GM23338 (cell line): Measurements from ENCODE around the gene CD93. TPM values are rescaled to one million over a fixed set of nuclear protein-coding genes. Genes with fewer than 3 reads are reported as not detected.

Source experiments
- ATAC-seq: fragments of 200-7000 bp; cut with Tn5 transposase; 3 replicates; pipeline ENCODE4 v1.9.1; 2020
- DNase-seq: peaks from one replicate; pipeline ENCODE4 v3.0.0-alpha.2; 2015; ENCODE audit warnings: low spot score
- H2AFZ ChIP-seq: fragments of 200-600 bp; sonication (generic); 2 replicates; pipeline ENCODE4 v1.8.0; 2016; ENCODE audit warnings: antibody characterized with exemption, mild to moderate bottlenecking, moderate library complexity
- H3F3A ChIP-seq: fragments of 200-600 bp; sonication (generic); replicated peaks from 2 replicates; pipeline ENCODE4 v1.8.0; 2017; ENCODE audit warnings: antibody characterized with exemption, mixed run types, low read depth
- H3K27ac ChIP-seq: fragments of 200-600 bp; sonication (generic); 2 replicates; pipeline ENCODE4 v1.6.1; 2016; ENCODE audit warnings: low read depth
- H3K27me3 ChIP-seq: fragments of 200-600 bp; sonication (generic); 2 replicates; pipeline ENCODE4 v1.8.0; 2016; ENCODE audit warnings: mild to moderate bottlenecking, mixed run types, moderate library complexity; ENCODE audit not compliant: insufficient read depth
- H3K36me3 ChIP-seq: fragments of 200-600 bp; sonication (generic); 2 replicates; pipeline ENCODE4 v1.8.0; 2016; ENCODE audit warnings: mild to moderate bottlenecking; ENCODE audit not compliant: insufficient read depth
- H3K4me1 ChIP-seq: fragments of 200-600 bp; sonication (generic); 2 replicates; pipeline ENCODE4 v1.8.0; 2016; ENCODE audit warnings: mild to moderate bottlenecking, moderate library complexity; ENCODE audit not compliant: insufficient read depth
- H3K4me2 ChIP-seq: fragments of 200-600 bp; sonication (generic); 2 replicates; pipeline ENCODE4 v1.7.1; 2017; ENCODE audit warnings: mixed run types
- H3K4me3 ChIP-seq: fragments of 200-600 bp; sonication (generic); 2 replicates; pipeline ENCODE4 v1.6.1; 2016; ENCODE audit warnings: mixed run types
- H3K79me2 ChIP-seq: fragments of 200-600 bp; sonication (generic); replicated peaks from 2 replicates; pipeline ENCODE4 v1.8.0; 2017; ENCODE audit warnings: mild to moderate bottlenecking; ENCODE audit not compliant: insufficient read depth
- H3K9me2 ChIP-seq: fragments of 200-600 bp; sonication (generic); 2 replicates; pipeline ENCODE4 v1.8.0; 2017; ENCODE audit not compliant: insufficient read depth
- H4K20me1 ChIP-seq: fragments of 200-600 bp; sonication (generic); replicated peaks from 2 replicates; pipeline ENCODE4 v1.8.0; 2017; ENCODE audit warnings: mild to moderate bottlenecking; ENCODE audit not compliant: insufficient read depth
- H3K27ac Mint-ChIP-seq: 2 replicates; pipeline ENCODE4 v1.8.0; 2020; ENCODE audit warnings: inconsistent platforms, mild to moderate bottlenecking, moderate library complexity, mixed read lengths
- H3K27me3 Mint-ChIP-seq: 3 replicates; pipeline ENCODE4 v1.8.0; 2022; ENCODE audit warnings: low read depth, mild to moderate bottlenecking, moderate library complexity, mixed read lengths, inconsistent platforms; ENCODE audit not compliant: insufficient read depth, poor library complexity
- H3K36me3 Mint-ChIP-seq: 3 replicates; pipeline ENCODE4 v1.8.0; 2021; ENCODE audit warnings: low read depth, mild to moderate bottlenecking, inconsistent platforms, moderate library complexity, mixed read lengths
- H3K4me1 Mint-ChIP-seq: 3 replicates; pipeline ENCODE4 v1.8.0; 2020; ENCODE audit warnings: mild to moderate bottlenecking, inconsistent platforms, mixed read lengths
- H3K4me3 Mint-ChIP-seq: 3 replicates; pipeline ENCODE4 v1.8.0; 2021; ENCODE audit warnings: moderate library complexity, mild to moderate bottlenecking, inconsistent platforms, mixed read lengths
- H3K9me3 Mint-ChIP-seq: 3 replicates; pipeline ENCODE4 v1.8.0; 2020; ENCODE audit warnings: moderate library complexity, mild to moderate bottlenecking, inconsistent platforms, mixed read lengths
- CREB1 ChIP-seq: fragments of 250-450 bp; sonication (Bioruptor Pico); IDR thresholded peaks from 2 replicates; pipeline ENCODE4 v1.5.0; 2020; ENCODE audit warnings: low read depth, mild to moderate bottlenecking, moderate library complexity
- EZH2 ChIP-seq: fragments of 200-600 bp; sonication (generic); IDR thresholded peaks from one replicate; pipeline ENCODE4 v1.8.0; 2017; ENCODE audit warnings: antibody characterized with exemption, mild to moderate bottlenecking, low read depth; ENCODE audit not compliant: unreplicated experiment
- EZH2phosphoT487 ChIP-seq: fragments of 200-600 bp; sonication (generic); IDR thresholded peaks from one replicate; pipeline ENCODE4 v1.8.1; 2018; ENCODE audit warnings: antibody characterized with exemption; ENCODE audit not compliant: unreplicated experiment
- JUNB ChIP-seq: IDR thresholded peaks from one replicate; pipeline ENCODE4 v1.6.1; 2016; ENCODE audit warnings: antibody characterized with exemption; ENCODE audit not compliant: unreplicated experiment
- NANOG ChIP-seq: IDR thresholded peaks from 2 replicates; pipeline ENCODE4 v1.6.1; 2016; ENCODE audit warnings: antibody characterized with exemption, borderline replicate concordance
- POLR2AphosphoS5 ChIP-seq: IDR thresholded peaks from 2 replicates; pipeline ENCODE4 v1.6.1; 2016; ENCODE audit warnings: antibody characterized with exemption, low read depth
- STAT1 ChIP-seq: IDR thresholded peaks from one replicate; pipeline ENCODE4 v1.6.1; 2016; ENCODE audit warnings: antibody characterized with exemption; ENCODE audit not compliant: unreplicated experiment
- ZNF114 ChIP-seq: fragments of 250-450 bp; sonication (Bioruptor Pico); IDR thresholded peaks from 2 replicates; pipeline ENCODE4 v1.5.0; 2020; ENCODE audit warnings: mild to moderate bottlenecking, moderate library complexity
- ZNF331 ChIP-seq: fragments of 250-450 bp; sonication (Bioruptor Pico); IDR thresholded peaks from 2 replicates; pipeline ENCODE4 v1.5.0; 2020; ENCODE audit warnings: low read depth, mild to moderate bottlenecking, moderate library complexity
- polyA plus RNA-seq: library from polyadenylated mRNA; unstranded; fragments of >200 nt; fragmentation: Nextera tagmentation; extraction: Ambion mirVana; gene quantifications from 2 replicates; pipeline ENCODE4 v1.2.1, GENCODE V29; 2016
- total RNA-seq: library from RNA; depleted of rRNA; stranded (reverse); fragments of >200 nt; shearing (Covaris generic); gene quantifications from 2 replicates; pipeline ENCODE4 v1.2.3, GENCODE V29; 2014
- TF ChIP-seq, protein P1 (sequence below): IDR thresholded peaks from one replicate; pipeline ENCODE4 v1.6.1; 2018; ENCODE audit warnings: antibody characterized with exemption; ENCODE audit not compliant: unreplicated experiment
- TF ChIP-seq, protein P2 (sequence below): fragments of 250-450 bp; sonication (Bioruptor Pico); IDR thresholded peaks from 2 replicates; pipeline ENCODE4 v1.5.0; 2020; ENCODE audit warnings: mild to moderate bottlenecking, moderate library complexity
- TF ChIP-seq, protein P3 (sequence below), 2 experiments: fragments of 200-600 bp in 1 of 2; sonication (generic) in 1 of 2; conservative IDR thresholded peaks; 2 replicates each; pipeline versions ENCODE4 v1.5.1 to v1.6.1; 2016 to 2017; ENCODE audit warnings: antibody characterized with exemption in 2 of 2, low read depth in 2 of 2, mild to moderate bottlenecking in 2 of 2, moderate library complexity in 1 of 2
- TF ChIP-seq, protein P4 (sequence below): IDR thresholded peaks from 2 replicates; pipeline ENCODE4 v1.6.1; 2016; ENCODE audit warnings: antibody characterized with exemption

The CD93 gene
- total and polyA plus RNA-seq, 2 experiments from 2014 or later = 0.03 TPM; not detected in 1

DNA sequence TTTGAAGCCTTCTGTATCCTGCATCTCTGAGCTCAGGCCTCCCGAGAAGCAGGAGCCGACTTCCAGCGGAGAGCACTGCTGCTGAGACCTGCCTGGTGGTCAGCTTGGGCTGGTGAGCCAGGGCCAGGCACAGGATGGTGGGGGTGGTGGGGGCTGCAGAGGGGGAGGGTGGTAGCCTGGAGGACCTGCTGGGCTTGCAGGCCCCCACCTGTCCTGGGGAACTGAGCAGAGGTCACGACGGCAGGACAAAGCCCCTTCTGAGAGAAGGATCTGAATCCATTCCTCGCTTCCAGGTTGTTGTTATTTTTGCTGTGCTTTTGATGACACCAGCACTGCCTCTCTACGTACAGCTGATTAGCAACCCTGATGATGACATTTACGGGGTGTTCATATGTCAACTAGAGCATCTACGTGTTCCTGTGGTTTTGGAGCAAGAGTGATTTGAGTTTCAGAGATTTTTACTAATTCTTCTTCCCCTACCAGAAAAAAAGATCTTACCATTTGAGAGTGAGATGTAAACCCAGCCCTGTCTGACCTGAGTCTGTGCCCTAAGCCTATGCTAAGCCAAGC, 35.7 kb upstream of the CD93 start:
- Histone ChIP-seq H3K4me2 (no peak overlapping the region), H3K9me2 (no peaks in the 10 kb centered on the region), H3K4me1 (no peaks in the 10 kb centered on the region), H3K79me2 (no peaks in the 10 kb centered on the region), H4K20me1 (no peaks in the 10 kb centered on the region), H3K27ac (no peak overlapping the region), H3K4me3 (no peak overlapping the region), H3K27me3 (no peaks in the 10 kb centered on the region), H3F3A (no peaks in the 10 kb centered on the region), H3K36me3 (no peaks in the 10 kb centered on the region), H2AFZ (no peak overlapping the region)
- Mint-ChIP-seq H3K36me3 (no peaks in the 10 kb centered on the region), H3K9me3 (no peaks in the 10 kb centered on the region; the same call in 2 of the 3 replicates), H3K4me1 (peaks cover 13% of the 10 kb centered on the region), H3K4me3 (no peak overlapping the region), H3K27ac (no peak overlapping the region; the same call in 1 of the 2 replicates), H3K27me3 (peaks cover 9% of the 10 kb centered on the region)
- DNase-seq (no peak), ATAC-seq (no peak)
- TF ChIP-seq, protein P1, sequence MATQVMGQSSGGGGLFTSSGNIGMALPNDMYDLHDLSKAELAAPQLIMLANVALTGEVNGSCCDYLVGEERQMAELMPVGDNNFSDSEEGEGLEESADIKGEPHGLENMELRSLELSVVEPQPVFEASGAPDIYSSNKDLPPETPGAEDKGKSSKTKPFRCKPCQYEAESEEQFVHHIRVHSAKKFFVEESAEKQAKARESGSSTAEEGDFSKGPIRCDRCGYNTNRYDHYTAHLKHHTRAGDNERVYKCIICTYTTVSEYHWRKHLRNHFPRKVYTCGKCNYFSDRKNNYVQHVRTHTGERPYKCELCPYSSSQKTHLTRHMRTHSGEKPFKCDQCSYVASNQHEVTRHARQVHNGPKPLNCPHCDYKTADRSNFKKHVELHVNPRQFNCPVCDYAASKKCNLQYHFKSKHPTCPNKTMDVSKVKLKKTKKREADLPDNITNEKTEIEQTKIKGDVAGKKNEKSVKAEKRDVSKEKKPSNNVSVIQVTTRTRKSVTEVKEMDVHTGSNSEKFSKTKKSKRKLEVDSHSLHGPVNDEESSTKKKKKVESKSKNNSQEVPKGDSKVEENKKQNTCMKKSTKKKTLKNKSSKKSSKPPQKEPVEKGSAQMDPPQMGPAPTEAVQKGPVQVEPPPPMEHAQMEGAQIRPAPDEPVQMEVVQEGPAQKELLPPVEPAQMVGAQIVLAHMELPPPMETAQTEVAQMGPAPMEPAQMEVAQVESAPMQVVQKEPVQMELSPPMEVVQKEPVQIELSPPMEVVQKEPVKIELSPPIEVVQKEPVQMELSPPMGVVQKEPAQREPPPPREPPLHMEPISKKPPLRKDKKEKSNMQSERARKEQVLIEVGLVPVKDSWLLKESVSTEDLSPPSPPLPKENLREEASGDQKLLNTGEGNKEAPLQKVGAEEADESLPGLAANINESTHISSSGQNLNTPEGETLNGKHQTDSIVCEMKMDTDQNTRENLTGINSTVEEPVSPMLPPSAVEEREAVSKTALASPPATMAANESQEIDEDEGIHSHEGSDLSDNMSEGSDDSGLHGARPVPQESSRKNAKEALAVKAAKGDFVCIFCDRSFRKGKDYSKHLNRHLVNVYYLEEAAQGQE = no peak
- TF ChIP-seq EZH2phosphoT487 = no peak
- TF ChIP-seq JUNB = no peak
- TF ChIP-seq CREB1 (CRISPR knock-in tag) = no peak
- no peak for TF ChIP-seq NANOG
- no peak for TF ChIP-seq ZNF331 (CRISPR knock-in tag)
- no peak for TF ChIP-seq EZH2
- TF ChIP-seq, protein P2, sequence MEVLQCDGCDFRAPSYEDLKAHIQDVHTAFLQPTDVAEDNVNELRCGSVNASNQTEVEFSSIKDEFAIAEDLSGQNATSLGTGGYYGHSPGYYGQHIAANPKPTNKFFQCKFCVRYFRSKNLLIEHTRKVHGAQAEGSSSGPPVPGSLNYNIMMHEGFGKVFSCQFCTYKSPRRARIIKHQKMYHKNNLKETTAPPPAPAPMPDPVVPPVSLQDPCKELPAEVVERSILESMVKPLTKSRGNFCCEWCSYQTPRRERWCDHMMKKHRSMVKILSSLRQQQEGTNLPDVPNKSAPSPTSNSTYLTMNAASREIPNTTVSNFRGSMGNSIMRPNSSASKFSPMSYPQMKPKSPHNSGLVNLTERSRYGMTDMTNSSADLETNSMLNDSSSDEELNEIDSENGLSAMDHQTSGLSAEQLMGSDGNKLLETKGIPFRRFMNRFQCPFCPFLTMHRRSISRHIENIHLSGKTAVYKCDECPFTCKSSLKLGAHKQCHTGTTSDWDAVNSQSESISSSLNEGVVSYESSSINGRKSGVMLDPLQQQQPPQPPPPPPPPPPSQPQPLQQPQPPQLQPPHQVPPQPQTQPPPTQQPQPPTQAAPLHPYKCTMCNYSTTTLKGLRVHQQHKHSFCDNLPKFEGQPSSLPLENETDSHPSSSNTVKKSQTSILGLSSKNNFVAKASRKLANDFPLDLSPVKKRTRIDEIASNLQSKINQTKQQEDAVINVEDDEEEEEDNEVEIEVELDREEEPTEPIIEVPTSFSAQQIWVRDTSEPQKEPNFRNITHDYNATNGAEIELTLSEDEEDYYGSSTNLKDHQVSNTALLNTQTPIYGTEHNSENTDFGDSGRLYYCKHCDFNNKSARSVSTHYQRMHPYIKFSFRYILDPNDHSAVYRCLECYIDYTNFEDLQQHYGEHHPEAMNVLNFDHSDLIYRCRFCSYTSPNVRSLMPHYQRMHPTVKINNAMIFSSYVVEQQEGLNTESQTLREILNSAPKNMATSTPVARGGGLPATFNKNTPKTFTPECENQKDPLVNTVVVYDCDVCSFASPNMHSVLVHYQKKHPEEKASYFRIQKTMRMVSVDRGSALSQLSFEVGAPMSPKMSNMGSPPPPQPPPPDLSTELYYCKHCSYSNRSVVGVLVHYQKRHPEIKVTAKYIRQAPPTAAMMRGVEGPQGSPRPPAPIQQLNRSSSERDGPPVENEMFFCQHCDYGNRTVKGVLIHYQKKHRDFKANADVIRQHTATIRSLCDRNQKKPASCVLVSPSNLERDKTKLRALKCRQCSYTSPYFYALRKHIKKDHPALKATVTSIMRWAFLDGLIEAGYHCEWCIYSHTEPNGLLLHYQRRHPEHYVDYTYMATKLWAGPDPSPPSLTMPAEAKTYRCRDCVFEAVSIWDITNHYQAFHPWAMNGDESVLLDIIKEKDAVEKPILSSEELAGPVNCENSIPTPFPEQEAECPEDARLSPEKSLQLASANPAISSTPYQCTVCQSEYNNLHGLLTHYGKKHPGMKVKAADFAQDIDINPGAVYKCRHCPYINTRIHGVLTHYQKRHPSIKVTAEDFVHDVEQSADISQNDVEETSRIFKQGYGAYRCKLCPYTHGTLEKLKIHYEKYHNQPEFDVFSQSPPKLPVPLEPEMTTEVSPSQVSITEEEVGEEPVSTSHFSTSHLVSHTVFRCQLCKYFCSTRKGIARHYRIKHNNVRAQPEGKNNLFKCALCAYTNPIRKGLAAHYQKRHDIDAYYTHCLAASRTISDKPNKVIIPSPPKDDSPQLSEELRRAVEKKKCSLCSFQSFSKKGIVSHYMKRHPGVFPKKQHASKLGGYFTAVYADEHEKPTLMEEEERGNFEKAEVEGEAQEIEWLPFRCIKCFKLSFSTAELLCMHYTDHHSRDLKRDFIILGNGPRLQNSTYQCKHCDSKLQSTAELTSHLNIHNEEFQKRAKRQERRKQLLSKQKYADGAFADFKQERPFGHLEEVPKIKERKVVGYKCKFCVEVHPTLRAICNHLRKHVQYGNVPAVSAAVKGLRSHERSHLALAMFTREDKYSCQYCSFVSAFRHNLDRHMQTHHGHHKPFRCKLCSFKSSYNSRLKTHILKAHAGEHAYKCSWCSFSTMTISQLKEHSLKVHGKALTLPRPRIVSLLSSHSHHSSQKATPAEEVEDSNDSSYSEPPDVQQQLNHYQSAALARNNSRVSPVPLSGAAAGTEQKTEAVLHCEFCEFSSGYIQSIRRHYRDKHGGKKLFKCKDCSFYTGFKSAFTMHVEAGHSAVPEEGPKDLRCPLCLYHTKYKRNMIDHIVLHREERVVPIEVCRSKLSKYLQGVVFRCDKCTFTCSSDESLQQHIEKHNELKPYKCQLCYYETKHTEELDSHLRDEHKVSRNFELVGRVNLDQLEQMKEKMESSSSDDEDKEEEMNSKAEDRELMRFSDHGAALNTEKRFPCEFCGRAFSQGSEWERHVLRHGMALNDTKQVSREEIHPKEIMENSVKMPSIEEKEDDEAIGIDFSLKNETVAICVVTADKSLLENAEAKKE = no peak
- no peak for TF ChIP-seq POLR2AphosphoS5
- no peak for TF ChIP-seq STAT1
- no peak for TF ChIP-seq ZNF114 (CRISPR knock-in tag)
- TF ChIP-seq, protein P3, sequence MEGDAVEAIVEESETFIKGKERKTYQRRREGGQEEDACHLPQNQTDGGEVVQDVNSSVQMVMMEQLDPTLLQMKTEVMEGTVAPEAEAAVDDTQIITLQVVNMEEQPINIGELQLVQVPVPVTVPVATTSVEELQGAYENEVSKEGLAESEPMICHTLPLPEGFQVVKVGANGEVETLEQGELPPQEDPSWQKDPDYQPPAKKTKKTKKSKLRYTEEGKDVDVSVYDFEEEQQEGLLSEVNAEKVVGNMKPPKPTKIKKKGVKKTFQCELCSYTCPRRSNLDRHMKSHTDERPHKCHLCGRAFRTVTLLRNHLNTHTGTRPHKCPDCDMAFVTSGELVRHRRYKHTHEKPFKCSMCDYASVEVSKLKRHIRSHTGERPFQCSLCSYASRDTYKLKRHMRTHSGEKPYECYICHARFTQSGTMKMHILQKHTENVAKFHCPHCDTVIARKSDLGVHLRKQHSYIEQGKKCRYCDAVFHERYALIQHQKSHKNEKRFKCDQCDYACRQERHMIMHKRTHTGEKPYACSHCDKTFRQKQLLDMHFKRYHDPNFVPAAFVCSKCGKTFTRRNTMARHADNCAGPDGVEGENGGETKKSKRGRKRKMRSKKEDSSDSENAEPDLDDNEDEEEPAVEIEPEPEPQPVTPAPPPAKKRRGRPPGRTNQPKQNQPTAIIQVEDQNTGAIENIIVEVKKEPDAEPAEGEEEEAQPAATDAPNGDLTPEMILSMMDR (conservative IDR thresholded peaks at IDR 0.05; ENCODE audit: low read depth in 2 of 2) = no peak
- TF ChIP-seq, protein P4, sequence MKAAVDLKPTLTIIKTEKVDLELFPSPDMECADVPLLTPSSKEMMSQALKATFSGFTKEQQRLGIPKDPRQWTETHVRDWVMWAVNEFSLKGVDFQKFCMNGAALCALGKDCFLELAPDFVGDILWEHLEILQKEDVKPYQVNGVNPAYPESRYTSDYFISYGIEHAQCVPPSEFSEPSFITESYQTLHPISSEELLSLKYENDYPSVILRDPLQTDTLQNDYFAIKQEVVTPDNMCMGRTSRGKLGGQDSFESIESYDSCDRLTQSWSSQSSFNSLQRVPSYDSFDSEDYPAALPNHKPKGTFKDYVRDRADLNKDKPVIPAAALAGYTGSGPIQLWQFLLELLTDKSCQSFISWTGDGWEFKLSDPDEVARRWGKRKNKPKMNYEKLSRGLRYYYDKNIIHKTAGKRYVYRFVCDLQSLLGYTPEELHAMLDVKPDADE = no peak
